Lower leg skin (tissue), 3 donors: ENCODE results near the gene CDH15.

Experiments used
- CTCF ChIP-seq, 3 donors: fragments of 450-650 bp; IDR thresholded peaks; one replicate each; pipeline ENCODE4 v1.5.1; 2016; ENCODE audit warnings: antibody characterized with exemption in 3 of 3, mild to moderate bottlenecking in 3 of 3, moderate library complexity in 2 of 3
- POLR2A ChIP-seq, 2 donors: fragments of 450-650 bp; IDR thresholded peaks; one replicate each; pipeline ENCODE4 v1.6.1; 2016 to 2017; ENCODE audit warnings: antibody characterized with exemption in 2 of 2, mild to moderate bottlenecking in 1 of 2, moderate library complexity in 1 of 2

GRCh38 chr16:89163297-89163696 is 8.3 kb upstream of the CDH15 start:
- TF ChIP-seq CTCF (IDR thresholded peaks at IDR 0.05) (no peak), POLR2A (IDR thresholded peaks at IDR 0.05) (no peak)
